NCI-H526 (cell line): Measurements from ENCODE around the gene STPG3.
"Not testable (repeated sequence)": the region's sequence is repeated elsewhere in the genome, so short reads cannot be mapped to it uniquely, and the experiment has no call there.

Experiments
- DNase-seq, 2 experiments: peaks; one replicate each; lab custom pipeline; 2025; lab: John Stamatoyannopoulos, UW

Gene STPG3

DNA sequence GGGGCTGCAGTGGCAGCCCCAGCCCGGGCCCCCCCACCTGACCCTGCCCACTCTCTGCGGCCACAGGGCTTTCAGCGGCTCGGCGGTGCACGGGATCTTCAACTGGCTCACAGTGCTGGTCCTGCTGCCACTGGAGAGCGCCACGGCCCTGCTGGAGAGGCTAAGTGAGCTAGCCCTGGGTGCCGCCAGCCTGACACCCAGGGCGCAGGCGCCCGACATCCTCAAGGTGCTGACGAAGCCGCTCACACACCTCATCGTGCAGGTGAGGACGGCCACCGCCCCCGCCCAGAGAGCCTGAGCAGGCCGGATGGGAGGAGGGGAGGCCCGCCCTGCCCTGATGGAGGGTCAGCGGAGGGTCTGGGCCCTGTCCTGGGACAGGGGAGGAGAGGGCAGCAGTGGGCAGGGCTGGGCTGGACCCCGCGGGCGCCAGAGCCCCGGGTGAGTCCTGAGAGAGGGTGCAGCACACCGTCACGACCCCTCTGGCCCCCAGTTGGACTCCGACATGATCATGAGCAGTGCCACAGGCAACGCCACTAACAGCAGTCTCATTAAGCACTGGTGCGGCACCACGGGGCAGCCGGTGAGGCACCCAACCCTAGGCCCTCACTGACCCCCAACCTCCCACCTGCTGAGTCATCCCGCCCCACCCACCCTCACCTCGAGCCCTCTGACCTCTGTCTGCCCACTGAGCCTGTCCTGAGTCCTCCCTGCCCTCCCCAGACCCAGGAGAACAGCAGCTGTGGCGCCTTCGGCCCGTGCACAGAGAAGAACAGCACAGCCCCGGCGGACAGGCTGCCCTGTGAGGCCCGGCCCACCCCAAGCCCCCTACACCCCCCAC, 17.7 kb upstream of the STPG3 start:
- no peak for DNase-seq

DNA sequence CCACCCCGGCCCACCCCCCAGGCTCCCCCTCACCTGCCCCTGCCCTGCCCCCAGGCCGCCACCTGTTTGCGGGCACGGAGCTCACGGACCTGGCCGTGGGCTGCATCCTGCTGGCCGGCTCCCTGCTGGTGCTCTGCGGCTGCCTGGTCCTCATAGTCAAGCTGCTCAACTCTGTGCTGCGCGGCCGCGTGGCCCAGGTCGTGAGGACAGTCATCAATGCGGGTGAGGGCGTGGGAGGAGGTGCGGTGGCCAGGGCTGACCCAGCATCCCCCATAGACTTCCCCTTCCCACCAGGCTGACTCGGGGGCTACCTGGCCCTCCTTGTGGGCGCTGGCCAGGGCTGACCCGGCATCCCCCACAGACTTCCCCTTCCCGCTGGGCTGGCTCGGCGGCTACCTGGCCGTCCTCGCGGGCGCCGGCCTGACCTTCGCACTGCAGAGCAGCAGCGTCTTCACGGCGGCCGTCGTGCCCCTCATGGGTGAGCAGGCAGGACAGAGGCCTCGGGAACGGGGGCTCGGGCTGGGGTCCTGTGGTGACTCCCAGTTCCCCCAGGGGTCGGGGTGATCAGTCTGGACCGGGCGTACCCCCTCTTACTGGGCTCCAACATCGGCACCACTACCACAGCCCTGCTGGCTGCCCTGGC, 16.9 kb upstream of the STPG3 start:
- no peak for DNase-seq

DNA sequence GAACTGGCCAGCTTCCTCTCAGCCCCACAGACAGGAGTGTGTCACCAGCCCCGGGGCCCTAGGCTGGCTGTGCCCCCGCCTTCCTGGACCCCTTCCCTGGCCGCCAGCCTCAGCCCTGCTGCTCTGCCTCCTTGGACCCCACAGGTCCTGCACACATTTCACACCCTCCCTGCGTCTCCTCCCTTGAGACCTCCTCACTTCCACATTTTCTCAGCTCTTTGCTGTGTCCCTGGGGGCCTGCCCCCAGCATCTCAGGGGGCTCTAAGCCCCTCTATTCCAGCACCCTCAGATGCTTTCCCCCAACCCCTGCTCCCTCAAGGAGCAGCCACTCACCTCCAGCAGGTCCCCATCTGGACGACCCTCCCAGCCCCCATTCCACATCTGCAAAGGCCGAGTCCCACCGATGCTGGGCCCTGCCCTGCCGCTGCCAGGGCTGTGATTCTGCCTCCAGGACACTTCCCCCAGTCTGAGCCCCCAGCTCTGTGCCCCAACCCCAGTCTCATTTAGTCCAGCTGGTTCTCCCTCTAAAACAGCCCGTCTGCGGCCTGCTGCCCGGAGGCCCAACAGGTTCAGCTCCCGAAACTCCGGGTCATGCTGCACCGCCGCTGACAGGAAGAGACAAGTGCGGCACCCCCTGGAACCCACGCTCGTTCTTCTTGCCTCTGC, 16.2 kb upstream of the STPG3 start:
- DNase-seq: no peak

DNA sequence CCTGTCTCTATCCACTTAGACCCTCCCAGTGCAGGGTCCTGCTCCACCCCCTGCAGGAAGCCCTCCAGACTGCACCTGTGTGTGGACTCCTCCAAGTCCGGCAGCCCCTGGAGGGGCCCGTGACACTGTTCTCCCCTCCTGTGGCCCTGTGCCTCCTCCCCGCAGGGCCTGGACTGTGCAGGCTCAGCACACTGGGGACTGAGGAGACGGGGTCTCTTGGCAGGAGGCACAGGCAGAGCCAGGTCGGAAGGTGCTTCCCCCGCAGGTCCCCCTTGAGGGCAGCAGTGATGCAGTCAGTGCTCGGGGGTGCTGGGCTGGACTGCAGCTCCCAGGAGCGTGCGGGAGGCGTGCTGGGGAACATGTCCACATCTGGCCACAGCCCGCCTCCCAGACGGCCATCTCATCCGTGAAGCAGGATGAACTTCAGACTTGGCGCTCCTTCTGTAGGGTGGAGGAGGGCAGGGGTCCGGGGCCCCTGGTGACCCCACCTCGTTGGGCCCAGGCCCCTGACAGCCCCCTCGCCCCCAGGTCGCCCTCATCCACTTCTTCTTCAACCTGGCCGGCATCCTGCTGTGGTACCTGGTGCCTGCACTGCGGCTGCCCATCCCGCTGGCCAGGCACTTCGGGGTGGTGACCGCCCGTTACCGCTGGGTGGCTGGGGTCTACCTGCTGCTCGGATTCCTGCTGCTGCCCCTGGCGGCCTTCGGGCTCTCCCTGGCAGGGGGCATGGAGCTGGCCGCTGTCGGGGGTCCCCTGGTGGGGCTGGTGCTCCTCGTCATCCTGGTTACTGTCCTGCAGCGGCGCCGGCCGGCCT, 15.5 kb upstream of the STPG3 start:
- no peak for DNase-seq

DNA sequence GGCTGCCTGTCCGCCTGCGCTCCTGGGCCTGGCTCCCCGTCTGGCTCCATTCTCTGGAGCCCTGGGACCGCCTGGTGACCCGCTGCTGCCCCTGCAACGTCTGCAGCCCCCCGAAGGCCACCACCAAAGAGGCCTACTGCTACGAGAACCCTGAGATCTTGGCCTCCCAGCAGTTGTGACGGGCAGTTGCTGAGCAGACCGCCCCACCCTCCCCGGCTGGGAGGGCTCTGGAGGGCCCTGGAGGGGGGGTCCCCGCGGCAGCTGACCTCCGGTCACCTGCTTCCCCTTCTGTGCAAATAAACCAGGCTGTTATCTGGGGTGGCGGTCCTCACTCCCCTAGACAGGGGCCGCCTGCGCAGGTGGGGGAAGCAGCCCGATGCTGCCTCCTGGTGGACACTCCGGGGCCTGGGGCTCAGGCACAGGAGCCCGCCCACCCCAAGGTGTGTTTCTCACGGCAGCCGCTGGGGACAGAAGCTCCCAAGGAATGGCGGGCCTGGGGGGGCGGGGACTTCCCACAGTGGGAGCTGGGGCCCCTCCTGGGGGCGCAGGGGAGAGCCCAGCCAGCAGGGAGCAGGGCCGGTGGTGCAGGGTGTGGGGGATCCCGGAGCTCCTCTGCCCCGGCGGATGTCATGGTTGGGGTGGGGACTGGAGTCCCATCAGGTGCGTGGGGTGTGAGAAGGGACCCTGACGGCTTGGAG, 14.7 kb upstream of the STPG3 start:
- DNase-seq: peak; percentile 39 to 89

DNA sequence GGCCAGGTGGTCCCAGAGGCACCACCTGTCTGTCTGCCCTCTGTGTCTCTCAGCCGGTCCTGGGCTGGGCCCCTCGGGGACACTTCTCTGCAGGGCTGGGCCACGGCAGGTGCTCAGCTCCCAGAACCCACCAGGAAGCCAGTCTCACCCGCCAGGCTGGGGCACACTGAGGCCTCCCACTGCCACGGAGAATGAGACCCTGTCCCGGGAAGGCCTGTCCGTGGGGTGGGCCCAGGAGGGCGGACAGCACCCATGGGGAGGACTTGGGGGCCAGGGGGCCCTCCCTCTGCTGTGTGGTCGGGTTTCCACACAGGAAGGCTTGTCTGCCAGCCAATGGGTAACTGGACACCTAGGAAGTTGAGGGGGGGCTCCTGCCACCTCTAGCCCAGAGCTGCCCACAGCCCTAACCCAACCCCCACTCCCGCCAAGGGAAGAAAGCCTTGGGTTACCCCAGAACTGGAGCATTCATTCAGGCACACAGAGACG, 14.1 kb upstream of the STPG3 start:
- no peak for DNase-seq

DNA sequence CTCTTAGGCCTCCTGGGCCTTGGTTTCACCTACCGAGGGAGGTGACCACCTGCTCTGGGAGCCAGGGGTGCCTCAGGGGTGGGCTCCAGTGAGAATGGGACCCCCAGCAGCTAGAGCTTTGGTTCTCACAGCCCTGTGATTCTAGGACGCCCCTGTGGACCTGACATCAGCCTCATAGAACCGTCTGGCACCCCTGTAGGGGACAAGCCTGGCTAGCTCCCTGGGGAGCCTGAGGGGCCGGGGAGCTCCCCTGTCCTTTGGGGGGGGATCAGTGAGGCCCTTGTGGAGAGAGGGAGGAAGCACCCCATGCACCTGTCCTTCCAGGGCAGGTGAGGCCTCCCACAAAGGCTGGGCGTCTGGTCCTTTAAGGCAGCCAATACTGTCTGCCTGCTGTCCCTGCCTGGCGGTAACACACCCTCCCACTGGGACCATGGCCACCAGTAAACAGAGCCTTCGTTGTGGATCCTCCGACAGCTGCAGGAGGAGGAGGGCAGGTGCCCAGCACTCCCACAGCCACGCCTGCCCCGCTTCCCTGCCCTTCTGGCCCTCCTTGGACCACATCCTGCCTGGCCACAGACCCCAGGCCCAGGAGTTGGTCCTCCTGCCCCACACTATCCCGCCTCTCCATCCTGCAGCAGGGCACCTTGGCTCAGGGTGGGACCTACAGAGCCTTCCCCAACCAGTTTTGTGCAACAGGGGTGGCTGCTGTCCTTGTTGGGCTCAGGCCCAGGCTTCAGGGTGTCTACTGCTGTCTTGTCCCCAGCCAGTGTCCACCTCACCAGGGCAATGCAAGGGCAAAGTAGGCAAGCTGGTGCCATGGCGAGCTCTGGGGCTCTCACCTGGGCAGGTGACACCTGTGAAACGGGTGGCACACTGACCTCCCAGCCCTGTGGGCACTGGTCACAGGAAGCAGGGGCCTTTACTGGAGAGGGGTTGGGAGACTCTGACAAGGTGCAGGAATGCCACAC, 13.0 kb upstream of the STPG3 start:
- DNase-seq: peak; percentile 35 to 67

DNA sequence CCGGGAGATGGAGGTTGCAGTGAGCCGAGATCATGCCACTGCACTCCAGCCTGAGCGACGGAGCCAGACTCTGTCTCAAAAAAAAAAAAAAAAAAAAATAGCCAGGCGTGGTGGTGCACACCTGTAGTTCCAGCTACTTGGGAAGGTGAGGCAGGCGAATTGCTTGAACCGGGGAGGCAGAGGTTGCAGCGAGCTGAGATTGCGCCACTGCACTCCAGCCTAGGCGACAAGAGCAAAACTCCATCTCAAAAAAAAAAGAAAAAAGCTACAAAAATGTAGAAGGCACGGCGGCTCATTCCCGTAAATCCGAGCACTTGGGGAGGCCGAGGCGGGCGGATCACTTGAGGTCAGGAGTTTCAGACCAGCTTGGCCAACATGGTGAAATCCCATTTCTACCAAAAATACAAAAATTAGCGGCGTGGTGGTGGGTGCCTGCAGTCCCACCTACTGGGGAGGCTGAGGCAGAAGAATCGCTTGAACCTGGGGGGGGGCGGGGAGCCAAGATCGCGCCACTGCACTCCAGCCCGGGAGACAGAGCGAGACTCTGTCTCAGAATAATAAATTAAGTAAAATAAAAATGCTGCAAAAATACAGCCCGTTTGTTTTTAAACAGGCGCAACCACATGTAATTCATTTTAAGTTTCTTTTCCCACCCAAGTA, 11.4 kb upstream of the STPG3 start:
- DNase-seq: not testable (repeated sequence)

DNA sequence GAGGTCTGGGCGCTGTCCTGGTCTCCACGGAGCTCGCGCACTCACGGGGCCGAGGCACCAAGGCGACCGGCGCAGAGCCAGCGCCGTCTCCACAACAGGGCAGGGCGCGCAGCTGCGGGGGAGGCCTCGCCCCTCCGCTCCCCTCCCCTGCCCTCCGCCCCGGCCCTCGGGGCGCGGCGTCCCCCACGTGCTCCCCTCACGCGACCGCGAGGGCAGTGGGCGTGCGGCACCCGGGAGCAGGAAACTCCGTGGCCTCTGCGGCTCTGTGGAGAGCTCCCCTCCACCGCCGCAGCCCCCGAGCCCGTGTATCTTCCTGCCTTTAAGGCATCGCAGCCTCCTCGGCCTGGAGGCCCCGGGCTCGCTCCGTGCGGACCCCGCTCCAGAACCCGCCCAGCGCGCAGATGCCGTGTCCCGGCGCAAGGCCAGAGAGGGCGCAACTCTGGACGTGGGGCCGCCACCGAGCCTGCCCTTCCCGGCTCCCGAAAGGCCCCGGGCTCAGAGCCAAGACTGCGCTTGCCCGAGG, 10.7 kb upstream of the STPG3 start:
- peak in 1 of 2 experiments; percentile 72 for DNase-seq

DNA sequence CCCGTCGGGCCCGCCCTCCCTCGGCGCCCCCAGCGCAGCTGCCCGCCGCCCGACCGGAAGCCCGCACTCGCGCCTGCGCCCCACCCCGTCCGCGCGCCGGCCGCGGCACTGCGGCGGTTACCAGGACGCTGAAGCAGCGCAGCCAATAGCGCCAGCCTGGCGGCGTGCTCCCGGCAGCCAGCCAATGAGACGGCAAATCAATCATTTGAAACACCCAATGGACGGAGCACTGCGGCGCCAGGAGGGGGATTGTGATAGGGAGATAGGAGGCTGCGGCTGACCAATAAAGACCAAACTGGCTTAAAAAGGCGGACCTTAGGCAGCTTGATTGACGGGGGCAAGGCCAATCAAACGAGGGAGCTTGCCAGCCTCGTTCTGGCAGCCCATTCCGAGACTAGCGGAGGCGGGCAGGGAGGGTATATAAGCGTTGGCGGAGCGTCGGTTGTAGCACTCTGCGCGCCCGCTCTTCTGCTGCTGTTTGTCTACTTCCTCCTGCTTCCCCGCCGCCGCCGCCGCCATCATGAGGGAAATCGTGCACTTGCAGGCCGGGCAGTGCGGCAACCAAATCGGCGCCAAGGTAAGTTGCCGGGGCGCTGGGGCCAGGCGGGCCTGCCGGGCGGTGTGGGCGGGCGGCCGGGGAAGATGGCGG, 10.1 kb upstream of the STPG3 start, which contains the start of gene TUBB4B:
Gene TUBB4B, plus strand, starts transcription at position 447 of the 649 bp plus-strand sequence. Its CDS starts 74 bp downstream, at position 521.
- peak; percentile 98 for DNase-seq

DNA sequence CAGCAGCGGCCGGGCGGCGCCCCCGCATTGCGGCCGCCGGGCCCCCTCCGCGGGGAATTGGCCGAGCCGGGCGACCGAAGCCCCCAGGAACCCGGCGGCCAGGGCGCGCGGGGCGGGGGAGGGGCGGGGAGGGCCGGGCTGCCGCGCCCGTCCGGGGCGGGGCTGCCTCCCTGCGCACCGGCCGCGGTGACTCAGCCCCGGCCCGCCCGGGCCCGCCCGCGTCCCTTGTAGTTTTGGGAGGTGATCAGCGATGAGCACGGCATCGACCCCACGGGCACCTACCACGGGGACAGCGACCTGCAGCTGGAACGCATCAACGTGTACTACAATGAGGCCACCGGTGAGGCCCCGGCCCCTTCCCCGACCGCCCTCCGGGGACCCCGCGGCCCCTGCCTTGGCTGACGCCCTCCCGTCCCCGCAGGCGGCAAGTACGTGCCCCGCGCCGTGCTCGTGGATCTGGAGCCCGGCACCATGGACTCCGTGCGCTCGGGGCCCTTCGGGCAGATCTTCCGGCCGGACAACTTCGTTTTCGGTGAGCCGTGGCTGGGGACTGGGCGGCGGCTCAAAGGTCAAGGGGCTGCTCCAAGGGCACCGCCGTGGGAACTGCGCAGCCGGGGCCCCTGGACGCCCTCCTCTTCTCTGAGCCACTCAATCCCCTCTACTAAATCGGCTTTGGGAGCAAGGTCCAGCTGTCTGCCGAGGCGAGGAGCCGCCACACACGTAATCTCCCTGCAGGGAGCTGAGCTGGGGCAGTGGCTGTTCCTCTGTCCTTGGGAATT, 9.4 kb upstream of the STPG3 start:
- no peak for DNase-seq

DNA sequence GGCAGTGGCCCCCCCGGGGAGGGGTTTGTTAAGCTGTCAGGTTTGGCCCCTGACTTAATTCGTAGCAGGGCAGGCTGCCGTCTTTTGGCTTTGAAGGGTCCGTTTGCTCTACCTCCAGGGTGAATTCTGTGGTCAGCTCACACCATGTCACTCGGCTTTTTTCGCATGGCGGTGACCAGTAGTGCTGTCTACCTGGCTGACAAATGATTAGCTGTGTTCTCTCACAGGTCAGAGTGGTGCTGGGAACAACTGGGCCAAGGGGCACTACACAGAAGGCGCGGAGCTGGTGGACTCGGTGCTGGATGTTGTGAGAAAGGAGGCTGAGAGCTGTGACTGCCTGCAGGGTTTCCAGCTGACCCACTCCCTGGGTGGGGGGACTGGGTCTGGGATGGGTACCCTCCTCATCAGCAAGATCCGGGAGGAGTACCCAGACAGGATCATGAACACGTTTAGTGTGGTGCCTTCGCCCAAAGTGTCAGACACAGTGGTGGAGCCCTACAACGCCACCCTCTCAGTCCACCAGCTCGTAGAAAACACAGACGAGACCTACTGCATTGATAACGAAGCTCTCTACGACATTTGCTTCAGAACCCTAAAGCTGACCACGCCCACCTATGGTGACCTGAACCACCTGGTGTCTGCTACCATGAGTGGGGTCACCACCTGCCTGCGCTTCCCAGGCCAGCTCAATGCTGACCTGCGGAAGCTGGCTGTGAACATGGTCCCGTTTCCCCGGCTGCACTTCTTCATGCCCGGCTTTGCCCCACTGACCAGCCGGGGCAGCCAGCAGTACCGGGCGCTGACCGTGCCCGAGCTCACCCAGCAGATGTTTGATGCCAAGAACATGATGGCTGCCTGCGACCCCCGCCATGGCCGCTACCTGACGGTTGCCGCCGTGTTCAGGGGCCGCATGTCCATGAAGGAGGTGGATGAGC, 8.6 kb upstream of the STPG3 start:
- DNase-seq: no peak

DNA sequence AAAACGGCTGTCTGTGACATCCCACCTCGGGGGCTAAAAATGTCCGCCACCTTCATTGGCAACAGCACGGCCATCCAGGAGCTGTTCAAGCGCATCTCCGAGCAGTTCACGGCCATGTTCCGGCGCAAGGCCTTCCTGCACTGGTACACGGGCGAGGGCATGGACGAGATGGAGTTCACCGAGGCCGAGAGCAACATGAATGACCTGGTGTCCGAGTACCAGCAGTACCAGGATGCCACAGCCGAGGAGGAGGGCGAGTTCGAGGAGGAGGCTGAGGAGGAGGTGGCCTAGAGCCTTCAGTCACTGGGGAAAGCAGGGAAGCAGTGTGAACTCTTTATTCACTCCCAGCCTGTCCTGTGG, 7.8 kb upstream of the STPG3 start:
- DNase-seq: not testable (repeated sequence)

DNA sequence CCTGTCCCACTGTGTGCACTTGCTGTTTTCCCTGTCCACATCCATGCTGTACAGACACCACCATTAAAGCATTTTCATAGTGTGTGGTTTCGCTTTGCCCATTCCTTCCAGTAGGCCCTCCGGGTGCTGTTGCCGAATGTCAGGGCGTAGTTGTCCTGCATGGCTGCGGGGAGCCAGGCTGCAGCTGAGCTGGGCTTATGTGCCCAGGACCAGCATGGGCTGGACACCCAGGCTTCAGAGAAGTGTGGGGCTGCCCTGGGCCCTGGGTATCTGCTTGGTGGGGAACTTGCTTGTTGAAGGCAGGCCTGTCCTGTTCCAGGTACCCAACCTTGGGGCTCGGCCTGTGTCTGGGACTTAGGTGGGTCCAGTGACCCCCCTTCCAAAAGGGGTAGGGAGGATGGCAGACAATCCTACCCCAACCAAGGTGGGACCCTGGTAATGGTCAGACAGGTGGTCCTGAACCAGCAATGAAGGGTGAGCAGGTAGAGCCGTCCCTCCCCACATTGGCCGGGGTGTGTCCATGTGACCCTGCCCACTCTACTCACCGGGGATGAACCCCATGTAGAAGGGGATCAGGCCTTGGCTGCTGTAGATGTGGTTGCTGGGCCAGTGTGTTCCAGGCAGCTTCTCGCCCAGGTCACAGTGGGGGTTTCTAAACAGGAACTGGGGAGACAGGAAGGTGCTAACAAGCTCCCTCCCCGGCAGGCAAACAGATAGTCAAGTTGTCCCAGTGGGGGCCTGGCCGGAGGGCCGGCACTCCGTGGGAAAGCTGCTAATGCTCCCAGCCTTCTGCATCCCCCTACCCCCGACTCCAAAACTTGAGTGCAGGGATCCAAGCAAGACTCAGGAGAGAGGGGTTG, 7.2 kb upstream of the STPG3 start:
- DNase-seq: no peak

DNA sequence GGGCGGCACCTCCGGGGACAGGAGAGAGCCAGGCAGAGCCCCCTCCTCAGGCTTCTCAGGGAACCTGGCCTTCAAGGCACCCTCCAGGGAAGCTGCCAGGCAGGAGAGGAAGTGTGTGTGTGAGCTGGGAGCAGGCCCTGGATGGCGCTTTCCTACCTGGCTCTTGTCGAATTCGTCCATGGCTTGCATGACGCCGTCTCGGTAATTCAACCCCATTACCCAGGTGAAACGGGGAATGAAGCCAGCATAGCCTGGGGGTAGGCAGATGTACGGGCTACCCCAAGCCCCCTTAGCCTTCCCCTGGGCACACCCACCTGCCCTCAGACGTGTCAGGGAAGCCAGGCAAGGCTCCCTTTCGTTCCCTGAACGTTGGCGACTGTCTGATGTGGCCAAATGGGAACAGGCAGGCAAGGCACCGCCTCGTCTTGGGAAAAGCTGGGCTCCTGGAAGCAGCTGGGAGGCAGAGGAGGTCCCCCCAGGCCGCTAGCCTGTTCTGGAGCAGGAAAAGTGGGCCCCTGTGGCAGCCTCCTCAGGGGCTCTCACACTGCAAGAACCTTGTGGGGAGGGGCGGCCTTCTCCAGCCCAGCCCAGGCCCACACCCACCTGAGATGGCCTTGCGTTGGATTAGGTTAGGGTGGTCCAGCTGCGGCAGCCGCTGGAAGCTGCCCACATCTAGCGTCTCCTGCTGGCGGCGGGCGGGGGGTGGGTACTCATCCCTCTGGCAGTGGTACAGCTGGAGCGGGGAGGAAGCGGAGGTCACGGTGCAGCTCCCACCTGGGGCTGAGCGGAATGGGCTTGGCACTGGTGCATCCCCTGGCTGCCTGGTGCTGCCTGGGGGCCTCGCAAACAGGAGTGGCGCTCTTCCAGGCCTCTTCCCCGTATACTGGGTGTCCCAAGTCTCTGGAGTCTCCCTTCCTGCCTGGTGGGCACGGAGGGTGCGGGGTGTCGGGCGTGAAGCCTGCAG, 6.3 kb upstream of the STPG3 start:
- peak in 1 of 2 experiments; percentile 39 for DNase-seq
